ENCODE results near the gene ELAPOR2. TPM values are rescaled to one million over a fixed set of nuclear protein-coding genes. Genes with fewer than 3 reads are reported as not detected.

ELAPOR2 gene
- 0.09 to 0.10 TPM in 2 of 5 replicates, not detected in the others for total RNA-seq (2022; extraction: Qiagen RNA extraction; ENCODE audit: low read depth)

GRCh38 chr7:87059525-87060287, at the start of gene ELAPOR2:
Gene ELAPOR2 (minus strand): TSS chr7:87059654. CDS start chr7:87059513, 141 bp downstream.

Other genes with a start within 250 kb of the ELAPOR2 start
- 11.9 to 21.2 TPM (median 19.6 TPM) in 5 replicates for gene DMTF1, start 92.8 kb upstream of the ELAPOR2 start, total RNA-seq (2022; extraction: Qiagen RNA extraction; ENCODE audit: low read depth)
- gene TMEM243, start 160.1 kb upstream of the ELAPOR2 start, total RNA-seq (2022; extraction: Qiagen RNA extraction; ENCODE audit: low read depth), result 21.7 to 29.1 TPM (median 27.0 TPM) in 5 replicates